ENCODE data around the gene WDR91. TPM values are rescaled to one million over a fixed set of nuclear protein-coding genes. Genes with fewer than 3 reads are reported as not detected.

The WDR91 gene
- total RNA-seq, 3 donors from 2014 or later (not counting 1 experiment from before 2014, with no cell fraction given): 28.7 to 42.0 (median 39.2) TPM

- 89% methylated on average over 2 of the region's 3 CpGs for WGBS (ENCODE audit: insufficient coverage)
- H3K9me3 Mint-ChIP-seq: peaks cover 9 to 18% of the 10 kb centered on the region in 2 donors
These were observed 29.9 kb downstream of the WDR91 start for GRCh38 chr7:135181261-135181928.

GRCh38 chr7:135180122-135180521, 31.2 kb downstream of the WDR91 start:
- no peak for DNase-seq
- H3K36me3 Mint-ChIP-seq: peaks cover 37% of the 10 kb centered on the region
- no peak for TF ChIP-seq CTCF (IDR thresholded peaks at IDR 0.05)
- peaks cover 9 to 18% of the 10 kb centered on the region in 2 donors for H3K9me3 Mint-ChIP-seq
- ATAC-seq: no peak
- H3K4me3 Mint-ChIP-seq: no peak overlapping the region
- H3K27me3 ChIP-seq (ENCODE audit: control insufficient read depth, insufficient read depth, low read length): no peaks in the 10 kb centered on the region
- no peaks in the 10 kb centered on the region for H3K36me3 ChIP-seq (ENCODE audit: control insufficient read depth, insufficient read depth, low read length)
- peaks cover 0 to 4% of the 10 kb centered on the region in 2 donors for H3K4me1 Mint-ChIP-seq
- no peak overlapping the region for H3K27ac Mint-ChIP-seq
- intact Hi-C loops (cut with micrococcal nuclease): no loop called here
- no peaks in the 10 kb centered on the region for H3K27me3 Mint-ChIP-seq (ENCODE audit: low read depth in 2 of 2)
- peaks cover 24% of the 10 kb centered on the region for H3K9me3 ChIP-seq (ENCODE audit: control insufficient read depth, insufficient read depth, low read length)
- no peak overlapping the region for H3K4me3 ChIP-seq (ENCODE audit: low read length)
- 97% methylated on average over 5 of the region's 5 CpGs for WGBS (ENCODE audit: insufficient coverage)
- no peaks in the 10 kb centered on the region for H3K4me1 ChIP-seq (ENCODE audit: control insufficient read depth, insufficient read depth, low read length)
- H3K27ac ChIP-seq (ENCODE audit: low read length): no peak overlapping the region

More at GRCh38 chr7:135181261-135181928, 29.9 kb downstream of the WDR91 start:
- H3K9me3 ChIP-seq (ENCODE audit: control insufficient read depth, insufficient read depth, low read length): peaks cover 24% of the 10 kb centered on the region
- H3K27ac ChIP-seq (ENCODE audit: low read length): no peak overlapping the region
- peaks cover 37% of the 10 kb centered on the region for H3K36me3 Mint-ChIP-seq
- H3K4me3 Mint-ChIP-seq: no peak overlapping the region
- H3K4me1 ChIP-seq (ENCODE audit: control insufficient read depth, insufficient read depth, low read length): no peaks in the 10 kb centered on the region
- intact Hi-C loops (cut with micrococcal nuclease): no loop called here
- no peak for TF ChIP-seq CTCF (IDR thresholded peaks at IDR 0.05)
- no peak overlapping the region for H3K27ac Mint-ChIP-seq
- H3K27me3 Mint-ChIP-seq (ENCODE audit: low read depth in 2 of 2): no peaks in the 10 kb centered on the region
- peaks cover 11% of the 10 kb centered on the region for H3K36me3 ChIP-seq (ENCODE audit: control insufficient read depth, insufficient read depth, low read length)
- no peak overlapping the region for H3K4me3 ChIP-seq (ENCODE audit: low read length)
- no peak for ATAC-seq
- H3K27me3 ChIP-seq (ENCODE audit: control insufficient read depth, insufficient read depth, low read length): no peaks in the 10 kb centered on the region
- H3K4me1 Mint-ChIP-seq: peaks cover 0 to 4% of the 10 kb centered on the region in 2 donors
- no peak for DNase-seq

DNA sequence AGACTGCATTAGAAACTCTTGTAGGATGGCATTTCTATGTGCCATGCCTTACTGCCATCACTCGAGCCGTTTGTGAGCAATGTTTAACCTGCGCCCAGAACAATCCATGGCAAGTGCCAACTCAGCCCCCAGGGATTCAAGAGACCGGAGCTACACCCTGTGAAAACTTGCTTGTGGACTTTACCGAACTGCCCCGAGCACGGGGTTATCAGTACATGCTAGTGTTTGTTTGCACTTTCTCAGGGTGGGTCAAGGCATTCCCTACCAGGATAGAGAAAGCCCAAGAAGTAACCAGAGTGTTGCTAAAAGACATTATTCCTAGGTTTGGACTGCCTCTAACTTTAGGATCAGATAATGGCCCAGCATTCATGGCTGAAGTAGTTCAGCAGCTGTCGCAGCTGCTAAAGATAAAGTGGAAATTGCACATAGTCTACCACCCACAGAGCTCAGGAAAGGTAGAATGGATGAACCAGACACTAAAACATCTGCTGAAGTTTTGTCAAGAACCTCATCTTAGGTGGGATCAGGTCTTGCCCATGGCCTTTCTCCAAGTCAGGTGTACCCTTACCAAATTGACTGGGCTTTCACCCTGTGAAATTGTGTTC, 31.9 kb downstream of the WDR91 start:
- H3K27ac Mint-ChIP-seq: no peak overlapping the region
- peaks cover 0 to 4% of the 10 kb centered on the region in 2 donors for H3K4me1 Mint-ChIP-seq
- no peak overlapping the region for H3K4me3 ChIP-seq (ENCODE audit: low read length)
- H3K4me3 Mint-ChIP-seq: no peak overlapping the region
- no peaks in the 10 kb centered on the region for H3K36me3 ChIP-seq (ENCODE audit: control insufficient read depth, insufficient read depth, low read length)
- no peaks in the 10 kb centered on the region for H3K27me3 Mint-ChIP-seq (ENCODE audit: low read depth in 2 of 2)
- DNase-seq (no peak), ATAC-seq (no peak)
- H3K9me3 ChIP-seq (ENCODE audit: control insufficient read depth, insufficient read depth, low read length): peaks cover 24% of the 10 kb centered on the region
- H3K4me1 ChIP-seq (ENCODE audit: control insufficient read depth, insufficient read depth, low read length): no peaks in the 10 kb centered on the region
- H3K9me3 Mint-ChIP-seq: peaks cover 9 to 18% of the 10 kb centered on the region in 2 donors
- 97% methylated on average over 8 of the region's 8 CpGs for WGBS (ENCODE audit: insufficient coverage)
- no peak for TF ChIP-seq CTCF (IDR thresholded peaks at IDR 0.05)
- no peaks in the 10 kb centered on the region for H3K27me3 ChIP-seq (ENCODE audit: control insufficient read depth, insufficient read depth, low read length)
- no peak overlapping the region for H3K27ac ChIP-seq (ENCODE audit: low read length)
- intact Hi-C loops (cut with micrococcal nuclease): loop anchor here (10.0 kb wide), 1 partner anchor 125 kb away; no protein-coding TSS in a partner anchor
- peaks cover 37% of the 10 kb centered on the region for H3K36me3 Mint-ChIP-seq
